ENCODE measurements around the gene GTPBP2.

DNA sequence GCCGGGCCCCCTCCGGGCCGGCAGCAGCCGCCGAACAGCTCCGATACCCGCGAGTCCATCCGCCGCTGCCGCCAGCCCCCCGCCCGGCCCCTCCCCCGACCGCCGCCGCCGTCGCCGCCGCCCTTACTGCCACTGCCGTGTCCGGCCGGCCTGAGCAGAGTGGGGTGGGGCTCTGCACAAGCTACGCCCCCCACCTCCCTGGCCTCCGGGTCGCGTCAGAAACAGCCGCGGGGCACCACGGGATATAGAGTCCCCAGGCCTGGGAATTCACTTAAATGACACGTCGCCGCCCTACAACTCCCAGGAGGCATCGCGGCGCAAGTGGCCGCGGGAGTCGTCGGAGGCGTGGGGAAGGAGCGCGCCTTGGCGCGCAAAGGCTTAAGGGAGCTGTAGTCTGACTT is at the start of gene GTPBP2:
- TF ChIP-seq, protein P1, sequence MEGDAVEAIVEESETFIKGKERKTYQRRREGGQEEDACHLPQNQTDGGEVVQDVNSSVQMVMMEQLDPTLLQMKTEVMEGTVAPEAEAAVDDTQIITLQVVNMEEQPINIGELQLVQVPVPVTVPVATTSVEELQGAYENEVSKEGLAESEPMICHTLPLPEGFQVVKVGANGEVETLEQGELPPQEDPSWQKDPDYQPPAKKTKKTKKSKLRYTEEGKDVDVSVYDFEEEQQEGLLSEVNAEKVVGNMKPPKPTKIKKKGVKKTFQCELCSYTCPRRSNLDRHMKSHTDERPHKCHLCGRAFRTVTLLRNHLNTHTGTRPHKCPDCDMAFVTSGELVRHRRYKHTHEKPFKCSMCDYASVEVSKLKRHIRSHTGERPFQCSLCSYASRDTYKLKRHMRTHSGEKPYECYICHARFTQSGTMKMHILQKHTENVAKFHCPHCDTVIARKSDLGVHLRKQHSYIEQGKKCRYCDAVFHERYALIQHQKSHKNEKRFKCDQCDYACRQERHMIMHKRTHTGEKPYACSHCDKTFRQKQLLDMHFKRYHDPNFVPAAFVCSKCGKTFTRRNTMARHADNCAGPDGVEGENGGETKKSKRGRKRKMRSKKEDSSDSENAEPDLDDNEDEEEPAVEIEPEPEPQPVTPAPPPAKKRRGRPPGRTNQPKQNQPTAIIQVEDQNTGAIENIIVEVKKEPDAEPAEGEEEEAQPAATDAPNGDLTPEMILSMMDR (optimal IDR thresholded peaks at IDR 0.05 in 1 of 3, IDR thresholded peaks at IDR 0.05 in 1 of 3, conservative IDR thresholded peaks at IDR 0.05 in 1 of 3; ENCODE audit: extremely low read depth in 1 of 3, insufficient read depth in 2 of 3, low read length in 3 of 3) = no peak
- TF ChIP-seq EZH2 (IDR thresholded peaks at IDR 0.05; ENCODE audit: low read length) = no peak

Data from keratinocyte (primary cell).